Activated CD4-positive, alpha-beta T cell treated with anti-CD3 and anti-CD28 coated beads for 24 hours (primary cell): ENCODE measurements around the gene E2F2.
A peak's percentile ranks its signal among the peaks of the same experiment; 100 is the strongest.
"Not testable (repeated sequence)": the region's sequence is repeated elsewhere in the genome, so short reads cannot be mapped to it uniquely, and the experiment has no call there.

Experiments
- DNase-seq, 2 donors: peaks; one replicate each; pipeline ENCODE4 v3.0.0-alpha.2; 2020; ENCODE audit warnings: low read depth in 2 of 2

E2F2 gene

GRCh38 chr1:23546897-23547584, 16.0 kb upstream of the E2F2 start:
- DNase-seq: no peak

GRCh38 chr1:23545851-23546250, 14.8 kb upstream of the E2F2 start:
- DNase-seq: no peak

DNA sequence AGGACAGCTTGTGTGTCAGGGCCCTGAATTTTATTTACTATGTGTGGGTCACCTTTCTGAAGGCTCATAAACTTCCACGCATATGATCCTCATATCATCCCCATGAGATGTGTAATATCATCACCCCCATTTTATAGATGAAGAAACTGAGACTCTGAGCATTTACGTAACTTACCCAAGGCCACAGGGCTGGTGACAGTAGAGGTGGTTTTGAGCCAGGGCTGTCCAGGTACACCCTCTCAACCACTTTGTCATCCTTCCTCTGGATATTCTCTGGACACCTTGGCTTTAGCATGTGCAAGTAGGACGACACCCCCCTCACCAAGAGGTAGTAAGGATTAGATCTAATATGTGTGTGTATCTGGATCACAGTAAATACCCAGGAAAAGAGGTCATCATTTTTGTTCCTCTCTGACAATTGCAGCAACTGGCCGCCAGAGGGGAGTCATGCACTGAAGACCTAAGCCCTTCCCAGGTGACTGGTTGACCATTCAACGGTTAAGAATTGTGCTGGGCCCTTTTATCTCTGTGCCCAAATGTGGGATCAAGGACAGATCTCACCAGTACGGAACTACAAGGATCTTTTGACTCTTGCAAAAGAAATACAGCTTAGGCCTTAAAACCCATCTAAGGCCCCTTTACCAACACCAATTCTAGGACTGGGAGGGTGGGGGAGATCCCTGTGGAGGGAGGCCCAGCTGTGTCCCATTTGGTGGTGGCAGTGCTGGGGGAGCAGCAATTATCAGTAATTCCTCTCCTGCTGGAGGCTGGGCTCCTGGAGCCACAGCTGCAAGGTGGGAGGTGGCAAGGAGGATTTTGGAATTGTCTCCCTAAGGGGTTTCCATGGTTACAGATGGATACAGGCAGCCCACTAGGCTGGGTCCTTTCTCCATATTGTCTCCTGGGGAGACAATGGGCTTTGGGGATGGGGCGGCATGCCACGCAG, 13.7 kb upstream of the E2F2 start:
- peak; percentile 58 to 70 for DNase-seq

- no peak for DNase-seq
Measured at GRCh38 chr1:23543707-23544443, 12.8 kb upstream of the E2F2 start.

- not testable (repeated sequence) for DNase-seq
Measured at GRCh38 chr1:23542940-23543339, 11.9 kb upstream of the E2F2 start.

- DNase-seq: peak; percentile 85 to 88
Measured at GRCh38 chr1:23539698-23540266, 8.7 kb upstream of the E2F2 start.

DNA sequence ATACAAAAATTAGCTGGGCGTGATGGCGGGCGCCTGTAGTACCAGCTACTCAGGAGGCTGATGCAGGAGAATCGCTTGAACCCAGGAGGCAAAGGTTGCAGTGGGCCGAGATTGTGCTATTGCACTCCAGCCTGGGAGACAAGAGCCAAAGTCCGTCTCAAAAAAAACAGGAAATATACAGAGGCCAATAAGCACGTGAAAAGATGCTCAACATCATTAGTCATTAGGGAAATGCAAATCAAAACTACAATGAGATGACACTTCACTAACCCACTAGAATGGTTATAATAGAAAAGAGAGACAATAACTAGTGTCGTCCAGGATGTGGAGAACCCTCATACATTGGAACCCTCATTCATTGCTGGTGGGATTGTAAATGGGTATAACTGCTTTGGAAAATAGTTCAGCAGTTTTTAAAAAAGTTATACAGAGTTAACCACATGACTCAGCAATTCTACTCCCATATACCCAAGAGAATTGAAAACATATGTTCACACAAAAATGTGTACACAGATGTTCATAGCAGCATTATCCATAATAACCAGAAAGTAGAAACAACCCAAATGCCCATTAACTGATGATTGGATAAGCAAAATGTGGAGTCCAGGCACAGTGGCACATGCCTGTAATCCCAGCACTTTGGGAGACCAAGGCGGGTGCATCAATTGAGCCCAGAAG, 6.4 kb upstream of the E2F2 start:
- no peak for DNase-seq

- no peak for DNase-seq
Measured at GRCh38 chr1:23533246-23534023, 2.4 kb upstream of the E2F2 start.

DNA sequence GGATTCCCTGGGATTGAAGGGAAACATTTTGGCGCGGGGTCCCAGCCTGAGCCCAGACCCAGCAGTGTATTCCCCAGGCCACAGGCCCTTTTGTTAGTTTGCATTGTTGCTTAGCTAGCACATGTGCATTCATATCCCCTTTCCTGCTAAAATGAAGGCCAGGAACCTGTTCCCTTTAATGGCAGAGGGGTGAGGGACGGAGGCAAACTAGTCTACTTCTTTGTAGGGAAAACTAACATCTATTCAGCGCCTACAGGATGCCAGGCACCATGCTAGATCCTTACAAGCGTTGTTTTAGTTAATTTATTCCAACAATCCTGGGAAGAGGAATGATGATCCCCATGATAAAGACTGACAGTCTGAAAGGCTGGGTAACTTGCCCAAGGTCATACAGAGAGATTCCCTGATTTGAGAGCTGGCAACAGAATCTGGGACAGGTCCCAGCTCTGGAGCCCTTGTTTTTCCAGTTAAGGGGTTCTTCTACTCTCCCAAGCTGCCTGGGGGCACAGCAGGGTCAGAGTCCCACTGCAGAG, 595 bp upstream of the E2F2 start:
- no peak for DNase-seq

DNA sequence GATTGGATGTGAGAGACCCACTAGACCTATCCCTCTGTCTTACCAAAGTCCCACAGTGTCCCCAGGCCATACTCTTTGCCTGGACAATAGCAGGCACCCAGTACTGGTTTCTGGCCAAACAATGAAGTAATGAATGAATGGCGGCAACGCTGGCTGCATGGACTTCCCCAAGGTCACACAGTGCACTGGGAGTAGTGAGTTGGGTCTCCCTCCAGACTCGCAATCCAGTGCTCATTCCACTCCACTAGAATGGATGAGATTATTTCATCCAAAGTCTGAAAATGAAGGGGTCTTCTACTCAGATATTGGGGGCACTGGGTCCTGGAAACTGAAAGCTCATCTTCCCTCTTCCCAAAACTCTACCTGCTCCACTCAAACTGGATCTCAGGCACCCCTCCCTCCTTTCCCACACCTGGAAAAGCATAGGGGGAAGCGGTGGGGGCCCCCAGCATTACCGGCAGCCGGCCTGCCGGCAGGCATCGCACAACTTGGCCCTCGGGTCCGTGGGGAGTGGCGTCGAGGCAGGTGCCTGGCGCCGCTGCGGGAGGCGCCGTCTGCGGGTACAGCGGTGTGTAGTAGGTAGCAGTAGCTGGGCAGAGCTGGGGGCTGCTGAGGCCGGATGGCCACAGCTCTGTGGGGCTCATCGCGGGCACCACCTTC, 816 bp downstream of the E2F2 start:
- no peak for DNase-seq

GRCh38 chr1:23529146-23530086, 1.6 kb downstream of the E2F2 start:
- no peak for DNase-seq

DNA sequence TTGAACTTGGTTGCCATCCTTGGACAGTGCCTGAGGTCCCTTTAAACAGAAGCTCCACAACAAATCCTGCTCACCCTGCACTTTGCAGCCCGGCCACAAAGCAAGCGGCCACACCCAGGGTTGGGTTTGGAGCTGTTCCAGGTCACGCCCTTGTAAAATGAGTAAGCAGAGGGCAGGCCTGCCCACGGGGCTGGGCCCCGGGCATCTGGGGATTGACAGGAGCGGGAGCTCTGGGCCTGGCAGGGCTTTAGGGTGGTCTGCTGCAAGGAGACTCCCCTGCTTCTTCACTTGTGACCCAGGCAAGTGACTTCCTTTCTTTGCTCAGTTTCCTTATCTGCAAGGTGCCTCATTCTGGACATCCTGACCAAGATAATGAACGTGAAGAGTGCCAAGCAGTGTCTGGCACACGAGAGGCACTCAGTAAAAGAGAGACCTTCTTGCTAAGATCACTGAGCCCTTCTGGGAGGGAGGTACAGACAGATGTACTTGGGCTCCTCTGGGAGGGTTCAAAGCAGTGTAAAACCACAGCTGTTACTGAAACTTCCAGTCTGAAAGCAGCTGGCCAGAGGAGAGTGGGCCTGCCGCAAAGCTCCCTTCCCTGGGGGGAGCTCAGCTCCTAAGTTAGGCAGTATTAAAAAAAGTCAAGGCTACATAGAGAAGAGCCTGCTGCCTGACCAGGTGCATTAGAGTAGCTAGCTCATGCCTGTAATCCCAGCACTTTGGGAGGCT, 2.6 kb downstream of the E2F2 start:
- DNase-seq: peak; percentile 47 to 67

GRCh38 chr1:23527900-23528249, 3.2 kb downstream of the E2F2 start:
- no peak for DNase-seq

GRCh38 chr1:23527366-23527765, 3.7 kb downstream of the E2F2 start:
- DNase-seq: no peak

GRCh38 chr1:23526329-23527041, 4.5 kb downstream of the E2F2 start:
- no peak for DNase-seq

DNA sequence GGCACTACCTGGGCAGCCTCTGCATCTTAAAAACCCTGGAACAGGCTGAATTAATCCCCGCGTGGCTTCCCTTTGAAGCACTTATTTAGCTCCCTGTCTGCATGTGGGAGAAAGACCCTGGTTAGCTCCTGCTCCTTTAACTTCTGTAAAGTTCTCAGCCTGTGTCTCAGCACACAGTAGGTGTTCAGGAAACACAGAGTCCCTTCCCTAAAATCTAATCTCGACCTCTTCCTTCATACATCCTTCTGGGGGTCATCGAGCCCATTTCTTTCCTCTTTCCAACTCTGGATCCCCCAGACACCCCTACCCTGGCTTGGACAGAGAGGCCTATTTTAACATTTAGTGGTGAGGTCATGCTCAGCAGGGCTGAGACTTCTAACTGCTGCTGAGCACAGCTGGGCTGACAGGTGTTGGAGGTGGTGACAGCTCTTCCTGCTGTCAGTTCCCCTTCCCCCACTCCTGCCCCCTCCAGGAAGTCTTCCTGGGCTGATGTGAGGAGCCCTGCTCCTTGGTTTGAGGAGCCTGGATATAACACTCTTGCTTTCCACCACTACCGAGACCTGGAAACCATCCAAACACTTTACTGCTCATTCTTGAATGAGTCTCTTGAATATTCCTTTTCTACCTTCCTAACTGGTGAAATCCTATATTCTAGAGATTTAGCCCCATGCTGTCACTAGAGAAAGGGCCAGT, 5.3 kb downstream of the E2F2 start:
- no peak for DNase-seq
